IMR-90 (cell line): ENCODE data around the gene RERE. TPM values are rescaled to one million over a fixed set of nuclear protein-coding genes. Genes with fewer than 3 reads are reported as not detected.

Experiments
- ATAC-seq: fragments of 200-7000 bp; cut with Tn5 transposase; 2 replicates; pipeline ENCODE4 v1.9.1; 2020; ENCODE audit warnings: low read depth, mild to moderate bottlenecking, moderate library complexity
- BruUV-seq: library from RNA; stranded (reverse); fragments of 400-500 nt; replicated peaks from 2 replicates; lab custom pipeline; 2021; lab: Mats Ljungman, UMichigan
- CTCF ChIA-PET: fragments of 300-600 bp; formaldehyde crosslinking; extraction: SDS; loops from one replicate; lab custom pipeline; 2021; ENCODE audit warnings: antibody characterized with exemption; lab: Yijun Ruan, JAX
- POLR2A ChIA-PET: fragments of 300-600 bp; sonication (Branson Sonifier 250); formaldehyde crosslinking; loops from one replicate; lab custom pipeline; 2022; ENCODE audit warnings: antibody characterized with exemption; ENCODE audit not compliant: unreplicated experiment; lab: Charles Lee
- DNase-seq: peaks from one replicate; pipeline ENCODE4 v3.0.0; 2013
- H2AFZ ChIP-seq: replicated peaks from 2 replicates; pipeline ENCODE3; 2013; ENCODE audit warnings: low read length, mild to moderate bottlenecking; ENCODE audit not compliant: poor library complexity
- H2AK5ac ChIP-seq: 2 replicates; pipeline ENCODE4 v1.6.1; 2013; ENCODE audit warnings: low read depth, low read length, inconsistent platforms
- H2AK9ac ChIP-seq: replicated peaks from 2 replicates; pipeline ENCODE3; 2013; ENCODE audit warnings: mild to moderate bottlenecking, low read depth, low read length, moderate library complexity; ENCODE audit not compliant: poor library complexity
- H2BK120ac ChIP-seq: 2 replicates; pipeline ENCODE4 v1.6.1; 2013; ENCODE audit warnings: low read depth, low read length, inconsistent platforms
- H2BK15ac ChIP-seq: 3 replicates; pipeline ENCODE4 v1.6.1; 2013; ENCODE audit warnings: low read depth, low read length, inconsistent platforms
- H2BK20ac ChIP-seq: 2 replicates; pipeline ENCODE4 v1.6.1; 2013; ENCODE audit warnings: low read depth, mild to moderate bottlenecking, inconsistent platforms, low read length, moderate library complexity
- H2BK5ac ChIP-seq: 2 replicates; pipeline ENCODE4 v1.6.1; 2013; ENCODE audit warnings: mild to moderate bottlenecking, low read depth, low read length, inconsistent platforms; ENCODE audit not compliant: poor library complexity, severe bottlenecking
- H3K14ac ChIP-seq: replicated peaks from 2 replicates; pipeline ENCODE4 v1.6.1; 2013; ENCODE audit warnings: low read depth, low read length, inconsistent platforms
- H3K18ac ChIP-seq: 2 replicates; pipeline ENCODE4 v1.6.1; 2013; ENCODE audit warnings: low read depth, low read length, control low read depth
- H3K23ac ChIP-seq: 2 replicates; pipeline ENCODE4 v1.6.1; 2013; ENCODE audit warnings: low read depth, low read length, inconsistent platforms
- H3K27ac ChIP-seq: 2 replicates; pipeline ENCODE4 v1.5.1; 2013; ENCODE audit warnings: mild to moderate bottlenecking, control low read depth, low read length; ENCODE audit not compliant: insufficient read depth
- H3K27me3 ChIP-seq: 2 replicates; pipeline ENCODE4 v1.6.1; 2013; ENCODE audit warnings: low read length; ENCODE audit not compliant: control insufficient read depth, insufficient read depth
- H3K36me3 ChIP-seq: 2 replicates; pipeline ENCODE4 v1.6.1; 2013; ENCODE audit warnings: low read length, mixed read lengths; ENCODE audit not compliant: control insufficient read depth, insufficient read depth
- H3K4ac ChIP-seq: 2 replicates; pipeline ENCODE4 v1.6.1; 2013; ENCODE audit warnings: low read depth, low read length, inconsistent platforms
- H3K4me1 ChIP-seq: 2 replicates; pipeline ENCODE4 v1.6.1; 2013; ENCODE audit warnings: low read length, mixed read lengths; ENCODE audit not compliant: control insufficient read depth, insufficient read depth
- H3K4me2 ChIP-seq: 2 replicates; pipeline ENCODE4 v1.6.1; 2013; ENCODE audit warnings: low read depth, mild to moderate bottlenecking, control low read depth, low read length, moderate library complexity
- H3K4me3 ChIP-seq: 2 replicates; pipeline ENCODE4 v1.5.1; 2013; ENCODE audit warnings: low read depth, mild to moderate bottlenecking, control low read depth, low read length, moderate library complexity; ENCODE audit not compliant: insufficient read depth
- H3K56ac ChIP-seq: 2 replicates; pipeline ENCODE4 v1.6.1; 2013; ENCODE audit warnings: low read length, inconsistent platforms; ENCODE audit not compliant: insufficient read depth; ENCODE audit errors: extremely low read depth
- H3K79me1 ChIP-seq, 2 experiments: 2 replicates each; pipeline ENCODE4 v1.6.1; 2013; ENCODE audit warnings: low read length in 2 of 2, inconsistent platforms in 1 of 2, low read depth in 1 of 2
- H3K9ac ChIP-seq: 2 replicates; pipeline ENCODE4 v1.6.1; 2013; ENCODE audit warnings: low read depth, low read length, control low read depth
- H3K9me1 ChIP-seq: 2 replicates; pipeline ENCODE4 v1.6.1; 2013; ENCODE audit warnings: low read length, inconsistent platforms; ENCODE audit not compliant: insufficient read depth
- H3K9me3 ChIP-seq: 2 replicates; pipeline ENCODE4 v1.6.1; 2013; ENCODE audit warnings: low read length; ENCODE audit not compliant: control insufficient read depth, insufficient read depth
- H4K20me1 ChIP-seq: 2 replicates; pipeline ENCODE4 v1.6.1; 2013; ENCODE audit warnings: low read length, inconsistent platforms; ENCODE audit not compliant: insufficient read depth
- H4K5ac ChIP-seq: 2 replicates; pipeline ENCODE4 v1.6.1; 2013; ENCODE audit warnings: mild to moderate bottlenecking, low read depth, low read length, control low read depth
- H4K8ac ChIP-seq, 2 experiments: 2 replicates each; pipeline ENCODE4 v1.6.1; 2013; ENCODE audit warnings: low read depth in 2 of 2, low read length in 2 of 2, control low read depth in 1 of 2, inconsistent platforms in 1 of 2
- H4K91ac ChIP-seq: 2 replicates; pipeline ENCODE4 v1.6.1; 2013; ENCODE audit warnings: low read depth, low read length, inconsistent platforms; ENCODE audit not compliant: insufficient read depth
- BHLHE40 ChIP-seq: fragments of 150-350 bp; IDR thresholded peaks from 2 replicates; pipeline ENCODE4 v1.6.1; 2016; ENCODE audit warnings: mild to moderate bottlenecking, low read depth, low read length
- CEBPB ChIP-seq: IDR thresholded peaks from 2 replicates; pipeline ENCODE4 v1.6.1; 2012; ENCODE audit warnings: low read depth, low read length, improper control_type of control experiment
- CHD1 ChIP-seq: IDR thresholded peaks from 2 replicates; pipeline ENCODE4 v1.6.1; 2012; ENCODE audit warnings: low read depth, low read length, improper control_type of control experiment
- ELK1 ChIP-seq: fragments of 150-350 bp; IDR thresholded peaks from 2 replicates; pipeline ENCODE4 v1.6.1; 2016; ENCODE audit warnings: low read depth, mild to moderate bottlenecking, low read length, moderate library complexity, borderline replicate concordance
- FOS ChIP-seq: fragments of 150-350 bp; IDR thresholded peaks from 2 replicates; pipeline ENCODE4 v1.6.1; 2016; ENCODE audit warnings: low read depth, low read length
- MAZ ChIP-seq: IDR thresholded peaks from 2 replicates; pipeline ENCODE4 v1.6.1; 2012; ENCODE audit warnings: low read depth, mild to moderate bottlenecking, low read length, improper control_type of control experiment, moderate library complexity, borderline replicate concordance
- NFE2L2 ChIP-seq: fragments of 150-350 bp; IDR thresholded peaks from 2 replicates; pipeline ENCODE4 v1.6.1; 2016; ENCODE audit warnings: low read depth, mild to moderate bottlenecking, low read length
- POLR2A ChIP-seq: IDR thresholded peaks from 2 replicates; pipeline ENCODE4 v1.6.1; 2012; ENCODE audit warnings: mild to moderate bottlenecking, low read depth, low read length
- RAD21 ChIP-seq: IDR thresholded peaks from 2 replicates; pipeline ENCODE4 v1.6.1; 2012; ENCODE audit warnings: low read length, improper control_type of control experiment
- RCOR1 ChIP-seq: IDR thresholded peaks from 2 replicates; pipeline ENCODE4 v1.6.1; 2012; ENCODE audit warnings: mild to moderate bottlenecking, low read length, improper control_type of control experiment; ENCODE audit not compliant: insufficient replicate concordance
- RFX5 ChIP-seq: IDR thresholded peaks from 2 replicates; pipeline ENCODE4 v1.8.0; 2012; ENCODE audit warnings: low read depth, mild to moderate bottlenecking, low read length, moderate library complexity
- SMC3 ChIP-seq: fragments of 150-350 bp; IDR thresholded peaks from 2 replicates; pipeline ENCODE4 v1.6.1; 2016; ENCODE audit warnings: low read depth, mild to moderate bottlenecking, antibody characterized with exemption, low read length, moderate library complexity
- USF2 ChIP-seq: fragments of 150-350 bp; IDR thresholded peaks from 2 replicates; pipeline ENCODE4 v1.6.1; 2017; ENCODE audit warnings: mild to moderate bottlenecking, antibody characterized with exemption, low read length, low read depth
- WGBS, 2 experiments: methylation state at CpG; one replicate each; pipeline versions ENCODE4 v1.1.5 to v1.1.7; 2013; ENCODE audit warnings: missing lambda C conversion rate in 2 of 2; ENCODE audit not compliant: insufficient read length in 1 of 2; ENCODE audit errors: extremely low coverage in 2 of 2; 5-methylcytosine and 5-hydroxymethylcytosine counted together
- dilution Hi-C: fragments of 300-500 bp; cut with HindIII; formaldehyde crosslinking; loops from one replicate; pipeline ENCODE4 v1.14.3; 2018; ENCODE audit warnings: low sequenced_read_pairs; ENCODE audit not compliant: unreplicated experiment
- in situ Hi-C: fragments of 300-500 bp; cut with MboI; formaldehyde crosslinking; loops from 3 replicates; pipeline ENCODE4 v1.14.3; 2019; ENCODE audit warnings: low sequenced_read_pairs, inconsistent platforms, mixed read lengths
- intact Hi-C: fragments of 100-400 bp; cut with micrococcal nuclease; formaldehyde crosslinking; loops from 2 replicates; pipeline ENCODE4 v1.10.0; 2022
- polyA plus RNA-seq, 3 experiments: library from polyadenylated mRNA; depleted of rRNA; stranded (reverse); fragments of >200 nt; gene quantifications; 2 replicates each; pipeline ENCODE4 v1.2.3, GENCODE V29; 2012; ENCODE audit warnings: low replicate concordance in 1 of 3
- total RNA-seq: library from RNA; depleted of rRNA; stranded (reverse); fragments of >200 nt; gene quantifications from 2 replicates; pipeline ENCODE4 v1.2.3, GENCODE V29; 2012
- TF ChIP-seq, protein P1 (sequence below): conservative IDR thresholded peaks from 2 replicates; pipeline ENCODE4 v1.5.1; 2012; ENCODE audit warnings: mild to moderate bottlenecking, low read depth, low read length, improper control_type of control experiment

RERE gene
- total and polyA plus RNA-seq, 2 of the 4 experiments (the other 2 are of a cell fraction): 11.5 to 25.1 TPM

- ChIA-PET POLR2A (no interaction called here), CTCF (no interaction called here)
- no peak overlapping the region for H2BK15ac ChIP-seq
Observed at GRCh38 chr1:8512504-8512903, 304.9 kb downstream of the RERE start.

More at GRCh38 chr1:8512504-8512903, 304.9 kb downstream of the RERE start:
- Histone ChIP-seq H4K5ac (no peak overlapping the region; the same call in 1 of the 2 replicates), H3K27ac (no peak overlapping the region), H3K18ac (no peak overlapping the region), H3K23ac (no peak overlapping the region), H3K79me1 (peaks cover 43 to 68% of the 10 kb centered on the region in 2 experiments), H4K20me1 (peaks cover 13% of the 10 kb centered on the region; the same call in 1 of the 2 replicates), H3K56ac (no peak overlapping the region), H3K14ac (no peak overlapping the region), H2AK5ac (no peak overlapping the region), H3K9me3 (no peaks in the 10 kb centered on the region), H2BK5ac (no peak overlapping the region), H4K91ac (no peak overlapping the region), H3K4me3 (no peak overlapping the region), H3K4me1 (peaks cover 17% of the 10 kb centered on the region), H3K4ac (no peak overlapping the region; the same call in none of the 2 replicates), H3K4me2 (no peak overlapping the region), H3K27me3 (no peaks in the 10 kb centered on the region), H3K9me1 (peaks cover 23% of the 10 kb centered on the region), H2BK120ac (no peak overlapping the region), H3K9ac (no peak overlapping the region), H2BK20ac (no peak overlapping the region), H2AK9ac (peak overlapping the region; percentile 28), H2AFZ (no peak overlapping the region), H4K8ac (no peak overlapping the region), H3K36me3 (peaks cover 4% of the 10 kb centered on the region; the same call in 1 of the 2 replicates)
- dilution Hi-C loops (no loop called here), intact Hi-C loops (loop anchor here (5.0 kb wide), 1 partner anchor 90 kb away; no protein-coding TSS in a partner anchor), in situ Hi-C loops (no loop called here)
- no TSS peak for BruUV-seq
- 100% methylated on average over 2 of the region's 6 CpGs; no CpG with 5 or more reads in 1 of the 2 experiments for WGBS, 2 experiments
- DNase-seq (no peak), ATAC-seq (no peak)
- TF ChIP-seq CEBPB (no peak), MAZ (no peak), SMC3 (no peak), RCOR1 (no peak), ELK1 (no peak), BHLHE40 (no peak), RAD21 (no peak), USF2 (no peak), NFE2L2 (no peak), RFX5 (no peak), CHD1 (no peak), FOS (no peak), POLR2A (no peak)
- TF ChIP-seq, protein P1, sequence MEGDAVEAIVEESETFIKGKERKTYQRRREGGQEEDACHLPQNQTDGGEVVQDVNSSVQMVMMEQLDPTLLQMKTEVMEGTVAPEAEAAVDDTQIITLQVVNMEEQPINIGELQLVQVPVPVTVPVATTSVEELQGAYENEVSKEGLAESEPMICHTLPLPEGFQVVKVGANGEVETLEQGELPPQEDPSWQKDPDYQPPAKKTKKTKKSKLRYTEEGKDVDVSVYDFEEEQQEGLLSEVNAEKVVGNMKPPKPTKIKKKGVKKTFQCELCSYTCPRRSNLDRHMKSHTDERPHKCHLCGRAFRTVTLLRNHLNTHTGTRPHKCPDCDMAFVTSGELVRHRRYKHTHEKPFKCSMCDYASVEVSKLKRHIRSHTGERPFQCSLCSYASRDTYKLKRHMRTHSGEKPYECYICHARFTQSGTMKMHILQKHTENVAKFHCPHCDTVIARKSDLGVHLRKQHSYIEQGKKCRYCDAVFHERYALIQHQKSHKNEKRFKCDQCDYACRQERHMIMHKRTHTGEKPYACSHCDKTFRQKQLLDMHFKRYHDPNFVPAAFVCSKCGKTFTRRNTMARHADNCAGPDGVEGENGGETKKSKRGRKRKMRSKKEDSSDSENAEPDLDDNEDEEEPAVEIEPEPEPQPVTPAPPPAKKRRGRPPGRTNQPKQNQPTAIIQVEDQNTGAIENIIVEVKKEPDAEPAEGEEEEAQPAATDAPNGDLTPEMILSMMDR: no peak
